ENCODE measurements around the gene TMEM178B.

The TMEM178B gene

GRCh38 chr7:141464551-141464950 lies 390.7 kb downstream of the TMEM178B start:
- Mint-ChIP-seq H3K4me3 (no peak overlapping the region), H3K4me1 (no peaks in the 10 kb centered on the region), H3K27me3 (peaks cover 58% of the 10 kb centered on the region), H3K36me3 (ENCODE audit: insufficient read depth) (no peaks in the 10 kb centered on the region), H3K27ac (ENCODE audit: low read depth) (no peak overlapping the region), H3K9me3 (no peaks in the 10 kb centered on the region)
- DNase-seq (ENCODE audit: low spot score in 2 of 2) (no peak), ATAC-seq (replicated peaks; ENCODE audit: extremely low read depth, poor library complexity, severe bottlenecking) (no peak)

- Mint-ChIP-seq H3K9me3 (no peaks in the 10 kb centered on the region), H3K36me3 (ENCODE audit: insufficient read depth) (no peaks in the 10 kb centered on the region), H3K4me1 (no peaks in the 10 kb centered on the region), H3K27me3 (peaks cover 72% of the 10 kb centered on the region), H3K4me3 (no peak overlapping the region), H3K27ac (ENCODE audit: low read depth) (no peak overlapping the region)
- DNase-seq (ENCODE audit: low spot score in 2 of 2) (no peak), ATAC-seq (replicated peaks; ENCODE audit: extremely low read depth, poor library complexity, severe bottlenecking) (no peak)
Measured at GRCh38 chr7:141466151-141466904, 392.5 kb downstream of the TMEM178B start.

GRCh38 chr7:141468341-141468740 lies 394.5 kb downstream of the TMEM178B start:
- no peaks in the 10 kb centered on the region for H3K4me1 Mint-ChIP-seq
- peaks cover 66% of the 10 kb centered on the region for H3K27me3 Mint-ChIP-seq
- H3K36me3 Mint-ChIP-seq (ENCODE audit: insufficient read depth) = no peaks in the 10 kb centered on the region
- no peak for ATAC-seq (replicated peaks; ENCODE audit: extremely low read depth, poor library complexity, severe bottlenecking)
- no peak for DNase-seq (ENCODE audit: low spot score in 2 of 2)
- no peak overlapping the region for H3K27ac Mint-ChIP-seq (ENCODE audit: low read depth)
- no peaks in the 10 kb centered on the region for H3K9me3 Mint-ChIP-seq
- no peak overlapping the region for H3K4me3 Mint-ChIP-seq

GRCh38 chr7:141475679-141476078 lies 401.8 kb downstream of the TMEM178B start:
- Mint-ChIP-seq H3K27ac (ENCODE audit: low read depth) (no peak overlapping the region), H3K9me3 (no peaks in the 10 kb centered on the region), H3K36me3 (ENCODE audit: insufficient read depth) (no peaks in the 10 kb centered on the region), H3K27me3 (peaks cover 28% of the 10 kb centered on the region), H3K4me3 (no peak overlapping the region), H3K4me1 (no peaks in the 10 kb centered on the region)
- ATAC-seq (replicated peaks; ENCODE audit: extremely low read depth, poor library complexity, severe bottlenecking) (no peak), DNase-seq (ENCODE audit: low spot score in 2 of 2) (no peak)

- no peak overlapping the region for H3K27ac Mint-ChIP-seq (ENCODE audit: low read depth)
- H3K27me3 Mint-ChIP-seq = peaks cover 31% of the 10 kb centered on the region
- H3K9me3 Mint-ChIP-seq = no peaks in the 10 kb centered on the region
- H3K4me1 Mint-ChIP-seq = no peaks in the 10 kb centered on the region
- H3K4me3 Mint-ChIP-seq = no peak overlapping the region
- ATAC-seq (replicated peaks; ENCODE audit: extremely low read depth, poor library complexity, severe bottlenecking) (no peak), DNase-seq (ENCODE audit: low spot score in 2 of 2) (no peak)
- H3K36me3 Mint-ChIP-seq (ENCODE audit: insufficient read depth) = no peaks in the 10 kb centered on the region
Measured at GRCh38 chr7:141477865-141478264, 404.0 kb downstream of the TMEM178B start.

- peaks cover 41% of the 10 kb centered on the region for H3K27me3 Mint-ChIP-seq
- H3K4me3 Mint-ChIP-seq = no peak overlapping the region
- ATAC-seq (replicated peaks; ENCODE audit: extremely low read depth, poor library complexity, severe bottlenecking) = no peak
- H3K36me3 Mint-ChIP-seq (ENCODE audit: insufficient read depth) = no peaks in the 10 kb centered on the region
- DNase-seq (ENCODE audit: low spot score in 2 of 2) = no peak
- H3K4me1 Mint-ChIP-seq = no peaks in the 10 kb centered on the region
- H3K9me3 Mint-ChIP-seq = no peaks in the 10 kb centered on the region
- no peak overlapping the region for H3K27ac Mint-ChIP-seq (ENCODE audit: low read depth)
Measured at GRCh38 chr7:141478845-141479244, 405.0 kb downstream of the TMEM178B start.

- no peaks in the 10 kb centered on the region for H3K9me3 Mint-ChIP-seq
- H3K27me3 Mint-ChIP-seq = peaks cover 32% of the 10 kb centered on the region
- H3K4me3 Mint-ChIP-seq = no peak overlapping the region
- no peak overlapping the region for H3K27ac Mint-ChIP-seq (ENCODE audit: low read depth)
- H3K36me3 Mint-ChIP-seq (ENCODE audit: insufficient read depth) = no peaks in the 10 kb centered on the region
- no peaks in the 10 kb centered on the region for H3K4me1 Mint-ChIP-seq
- no peak for ATAC-seq (replicated peaks; ENCODE audit: extremely low read depth, poor library complexity, severe bottlenecking)
- no peak for DNase-seq (ENCODE audit: low spot score in 2 of 2)
Measured at GRCh38 chr7:141480953-141481352, 407.1 kb downstream of the TMEM178B start.

- Mint-ChIP-seq H3K36me3 (ENCODE audit: insufficient read depth) (no peaks in the 10 kb centered on the region), H3K4me3 (no peak overlapping the region), H3K27me3 (peaks cover 32% of the 10 kb centered on the region), H3K4me1 (no peaks in the 10 kb centered on the region), H3K9me3 (no peaks in the 10 kb centered on the region), H3K27ac (ENCODE audit: low read depth) (no peak overlapping the region)
- DNase-seq (ENCODE audit: low spot score in 2 of 2) = no peak
- ATAC-seq (replicated peaks; ENCODE audit: extremely low read depth, poor library complexity, severe bottlenecking) = no peak
Measured at GRCh38 chr7:141481971-141482370, 408.1 kb downstream of the TMEM178B start.

- H3K4me3 Mint-ChIP-seq = no peak overlapping the region
- H3K36me3 Mint-ChIP-seq (ENCODE audit: insufficient read depth) = no peaks in the 10 kb centered on the region
- H3K27me3 Mint-ChIP-seq = peaks cover 32% of the 10 kb centered on the region
- ATAC-seq (replicated peaks; ENCODE audit: extremely low read depth, poor library complexity, severe bottlenecking) = no peak
- no peak for DNase-seq (ENCODE audit: low spot score in 2 of 2)
- H3K9me3 Mint-ChIP-seq = no peaks in the 10 kb centered on the region
- no peaks in the 10 kb centered on the region for H3K4me1 Mint-ChIP-seq
- H3K27ac Mint-ChIP-seq (ENCODE audit: low read depth) = no peak overlapping the region
Measured at GRCh38 chr7:141483044-141483443, 409.2 kb downstream of the TMEM178B start.

GRCh38 chr7:141484907-141485306 lies 411.0 kb downstream of the TMEM178B start:
- DNase-seq (ENCODE audit: low spot score in 2 of 2) (no peak), ATAC-seq (replicated peaks; ENCODE audit: extremely low read depth, poor library complexity, severe bottlenecking) (no peak)
- Mint-ChIP-seq H3K4me3 (no peak overlapping the region), H3K36me3 (ENCODE audit: insufficient read depth) (no peaks in the 10 kb centered on the region), H3K27me3 (peaks cover 40% of the 10 kb centered on the region), H3K9me3 (no peaks in the 10 kb centered on the region), H3K27ac (ENCODE audit: low read depth) (no peak overlapping the region), H3K4me1 (no peaks in the 10 kb centered on the region)

- ATAC-seq (replicated peaks; ENCODE audit: extremely low read depth, poor library complexity, severe bottlenecking) (no peak), DNase-seq (ENCODE audit: low spot score in 2 of 2) (no peak)
- Mint-ChIP-seq H3K27me3 (peaks cover 30% of the 10 kb centered on the region), H3K4me1 (no peaks in the 10 kb centered on the region), H3K36me3 (ENCODE audit: insufficient read depth) (no peaks in the 10 kb centered on the region), H3K27ac (ENCODE audit: low read depth) (no peak overlapping the region), H3K4me3 (no peak overlapping the region), H3K9me3 (no peaks in the 10 kb centered on the region)
Measured at GRCh38 chr7:141486959-141487358, 413.1 kb downstream of the TMEM178B start.

GRCh38 chr7:141490474-141490873 lies 416.6 kb downstream of the TMEM178B start:
- no peaks in the 10 kb centered on the region for H3K4me1 Mint-ChIP-seq
- no peak overlapping the region for H3K4me3 Mint-ChIP-seq
- H3K27ac Mint-ChIP-seq (ENCODE audit: low read depth) = no peak overlapping the region
- ATAC-seq (replicated peaks; ENCODE audit: extremely low read depth, poor library complexity, severe bottlenecking) (no peak), DNase-seq (ENCODE audit: low spot score in 2 of 2) (no peak)
- H3K9me3 Mint-ChIP-seq = no peaks in the 10 kb centered on the region
- H3K36me3 Mint-ChIP-seq (ENCODE audit: insufficient read depth) = peaks cover 2% of the 10 kb centered on the region
- peaks cover 27% of the 10 kb centered on the region for H3K27me3 Mint-ChIP-seq

- Mint-ChIP-seq H3K4me3 (no peak overlapping the region), H3K9me3 (no peaks in the 10 kb centered on the region), H3K27me3 (peaks cover 41% of the 10 kb centered on the region), H3K27ac (ENCODE audit: low read depth) (no peak overlapping the region), H3K4me1 (no peaks in the 10 kb centered on the region), H3K36me3 (ENCODE audit: insufficient read depth) (peaks cover 2% of the 10 kb centered on the region)
- DNase-seq (ENCODE audit: low spot score in 2 of 2) = no peak
- no peak for ATAC-seq (replicated peaks; ENCODE audit: extremely low read depth, poor library complexity, severe bottlenecking)
Measured at GRCh38 chr7:141495057-141495456, 421.2 kb downstream of the TMEM178B start.

Data from central memory CD8-positive, alpha-beta T cell (primary cell).